MG63 (cell line): Measurements from ENCODE around the gene PITX1. TPM values are rescaled to one million over a fixed set of nuclear protein-coding genes. Genes with fewer than 3 reads are reported as not detected.
A peak's percentile ranks its signal among the peaks of the same experiment; 100 is the strongest.

Source experiments
- DNase-seq: peaks from one replicate; pipeline ENCODE4 v3.0.0-alpha.2; 2020
- H3K27me3 ChIP-seq: fragments of 250-450 bp; sonication (Bioruptor Pico); 2 replicates; pipeline ENCODE4 v1.5.1; 2020; ENCODE audit warnings: mild to moderate bottlenecking, moderate library complexity
- H3K36me3 ChIP-seq: fragments of 250-450 bp; sonication (Bioruptor Pico); 2 replicates; pipeline ENCODE4 v1.5.1; 2020; ENCODE audit warnings: mild to moderate bottlenecking, moderate library complexity
- H3K4me3 ChIP-seq: fragments of 250-450 bp; sonication (Bioruptor Pico); 2 replicates; pipeline ENCODE4 v1.5.1; 2020; ENCODE audit warnings: mild to moderate bottlenecking, moderate library complexity
- H3K9me3 ChIP-seq: fragments of 250-450 bp; sonication (Bioruptor Pico); 2 replicates; pipeline ENCODE4 v1.5.1; 2020; ENCODE audit warnings: mild to moderate bottlenecking, moderate library complexity
- total RNA-seq: library from RNA; depleted of rRNA; stranded (reverse); fragments of >200 nt; shearing (Covaris generic); gene quantifications from 2 replicates; pipeline ENCODE4 v1.2.3, GENCODE V29; 2014; ENCODE audit warnings: low replicate concordance

The PITX1 gene
- total RNA-seq, 1 experiment from 2014 or later: 372 TPM

DNA sequence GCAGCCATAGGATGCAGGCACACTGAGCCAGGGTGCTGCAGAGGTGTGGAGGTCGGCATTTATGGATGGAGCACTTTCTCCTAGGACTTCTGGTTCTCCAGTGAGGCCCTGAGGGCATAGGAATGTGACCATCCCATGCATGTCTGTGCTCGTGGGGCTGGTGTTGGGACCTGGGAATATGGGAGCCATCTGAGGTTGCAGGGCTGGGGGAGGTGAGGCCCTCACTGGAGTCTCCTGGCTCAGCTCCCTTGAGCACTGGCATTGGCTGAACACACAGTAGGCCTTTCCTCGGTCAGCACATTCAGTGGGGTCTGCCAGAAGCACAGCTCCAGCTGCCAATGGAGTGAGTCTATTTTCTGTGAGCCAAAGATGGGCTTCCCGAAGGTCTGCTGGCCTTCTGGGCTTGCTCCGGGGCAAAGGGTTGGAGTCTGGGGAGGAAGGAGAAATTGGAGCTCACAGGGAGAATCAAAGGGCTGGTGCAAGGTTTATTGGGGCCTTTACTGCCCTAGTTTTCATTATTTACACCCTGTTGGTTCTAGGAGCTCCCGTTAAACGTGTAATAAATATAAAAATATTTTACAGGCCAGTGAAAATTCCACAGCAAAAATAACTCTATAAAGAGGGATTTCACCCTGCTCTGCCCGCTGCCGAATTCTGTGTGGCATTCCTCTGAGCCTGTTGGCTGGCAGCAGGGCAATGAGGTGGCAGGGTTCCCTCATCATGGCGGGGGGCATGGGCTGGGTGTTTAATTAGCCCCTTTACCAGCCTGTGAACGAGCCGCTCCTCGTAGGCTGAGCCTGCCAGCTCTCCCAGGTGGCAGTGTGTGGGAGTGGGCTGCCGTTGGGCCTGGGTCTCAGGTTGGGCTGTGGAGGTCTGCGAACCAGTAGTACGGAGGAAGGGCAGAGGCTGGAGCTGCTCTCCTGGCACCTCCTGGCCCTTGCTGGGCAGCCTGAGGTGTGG is 31.6 kb upstream of the PITX1 start:
- no peaks in the 10 kb centered on the region for H3K9me3 ChIP-seq
- H3K27me3 ChIP-seq: no peaks in the 10 kb centered on the region
- peak; percentile 39 for DNase-seq
- H3K4me3 ChIP-seq: no peak overlapping the region
- no peaks in the 10 kb centered on the region for H3K36me3 ChIP-seq

DNA sequence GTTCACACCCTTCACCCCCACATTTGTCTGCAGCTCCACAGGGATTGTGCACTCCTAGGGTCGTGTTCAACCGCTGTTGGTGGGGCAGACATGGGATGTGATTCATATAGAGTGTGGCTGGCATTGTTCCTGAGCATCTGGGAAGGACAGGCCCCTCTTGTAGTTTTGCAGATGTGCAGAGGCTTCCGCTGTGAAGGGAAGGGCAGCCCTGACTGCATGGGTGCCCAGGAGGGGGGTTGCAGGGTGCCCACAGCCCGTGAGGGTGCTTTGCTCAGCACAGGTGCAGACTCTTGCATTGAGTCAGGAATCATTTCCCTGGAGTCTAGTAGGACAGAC is 30.2 kb upstream of the PITX1 start:
- H3K36me3 ChIP-seq: no peaks in the 10 kb centered on the region
- H3K4me3 ChIP-seq: no peak overlapping the region

DNA sequence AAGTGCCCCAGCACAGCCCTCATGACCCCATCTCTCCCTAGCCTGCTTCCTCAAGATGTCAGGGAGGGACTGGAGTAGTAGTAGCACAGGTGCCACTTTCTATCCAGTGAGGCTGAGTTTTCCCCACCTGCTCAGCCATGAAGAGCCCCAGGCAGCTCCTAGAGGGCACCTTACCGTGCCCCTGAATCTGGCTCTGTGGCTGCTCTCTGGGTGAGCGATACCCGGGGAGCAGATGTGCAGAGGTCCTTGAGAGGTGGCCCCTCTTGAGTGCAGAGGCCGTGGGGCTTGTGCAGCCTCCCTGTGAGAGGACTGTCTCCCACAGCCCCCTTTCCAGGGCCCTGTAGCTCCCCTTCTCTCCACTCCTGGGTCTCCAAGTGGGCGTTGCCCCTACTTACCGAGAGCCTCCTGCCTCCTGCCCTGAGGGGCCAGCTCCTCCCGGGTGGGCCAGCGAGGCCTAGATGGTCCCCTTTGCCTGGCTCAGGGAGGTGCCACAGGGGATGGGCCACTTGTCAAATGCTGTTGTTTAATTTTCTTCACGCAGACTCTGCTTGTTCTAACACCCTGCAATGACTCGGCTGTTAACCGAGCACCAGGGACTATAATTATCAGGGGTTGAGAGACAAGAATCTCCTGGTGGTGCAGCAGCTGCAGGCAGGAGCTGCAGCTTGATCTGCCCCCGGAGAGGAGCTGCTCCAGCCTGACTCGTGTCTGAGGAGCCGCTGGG is 29.6 kb upstream of the PITX1 start:
- H3K9me3 ChIP-seq: no peaks in the 10 kb centered on the region
- H3K27me3 ChIP-seq: no peaks in the 10 kb centered on the region
- H3K4me3 ChIP-seq: no peak overlapping the region
- DNase-seq: no peak
- H3K36me3 ChIP-seq: no peaks in the 10 kb centered on the region

More for the DNA sequence above, 30.2 kb upstream of the PITX1 start:
- DNase-seq: no peak
- H3K9me3 ChIP-seq: no peaks in the 10 kb centered on the region
- H3K27me3 ChIP-seq: no peaks in the 10 kb centered on the region

DNA sequence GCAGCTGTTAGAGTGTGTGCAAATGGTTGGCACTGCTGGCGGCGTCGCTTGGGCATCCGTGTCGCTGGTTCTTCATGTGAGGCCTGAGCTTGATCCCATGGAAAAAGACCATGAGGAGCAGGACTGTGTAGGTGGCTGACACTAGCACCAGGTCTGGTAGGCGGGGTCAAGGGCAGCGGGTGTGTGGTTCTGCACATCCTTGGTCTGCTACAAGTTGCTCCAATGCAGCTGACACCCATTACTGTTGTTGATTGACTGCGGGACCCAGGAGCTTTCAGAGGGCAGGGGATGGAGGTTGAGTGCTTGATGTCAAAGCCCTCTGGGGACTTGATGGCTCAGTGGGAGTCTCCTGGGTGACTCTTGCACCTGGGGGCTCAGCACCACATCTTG is 29.0 kb upstream of the PITX1 start:
- DNase-seq: no peak
- Histone ChIP-seq H3K9me3 (no peaks in the 10 kb centered on the region), H3K36me3 (no peaks in the 10 kb centered on the region; the same call in 1 of the 2 replicates), H3K4me3 (no peak overlapping the region), H3K27me3 (no peaks in the 10 kb centered on the region)

DNA sequence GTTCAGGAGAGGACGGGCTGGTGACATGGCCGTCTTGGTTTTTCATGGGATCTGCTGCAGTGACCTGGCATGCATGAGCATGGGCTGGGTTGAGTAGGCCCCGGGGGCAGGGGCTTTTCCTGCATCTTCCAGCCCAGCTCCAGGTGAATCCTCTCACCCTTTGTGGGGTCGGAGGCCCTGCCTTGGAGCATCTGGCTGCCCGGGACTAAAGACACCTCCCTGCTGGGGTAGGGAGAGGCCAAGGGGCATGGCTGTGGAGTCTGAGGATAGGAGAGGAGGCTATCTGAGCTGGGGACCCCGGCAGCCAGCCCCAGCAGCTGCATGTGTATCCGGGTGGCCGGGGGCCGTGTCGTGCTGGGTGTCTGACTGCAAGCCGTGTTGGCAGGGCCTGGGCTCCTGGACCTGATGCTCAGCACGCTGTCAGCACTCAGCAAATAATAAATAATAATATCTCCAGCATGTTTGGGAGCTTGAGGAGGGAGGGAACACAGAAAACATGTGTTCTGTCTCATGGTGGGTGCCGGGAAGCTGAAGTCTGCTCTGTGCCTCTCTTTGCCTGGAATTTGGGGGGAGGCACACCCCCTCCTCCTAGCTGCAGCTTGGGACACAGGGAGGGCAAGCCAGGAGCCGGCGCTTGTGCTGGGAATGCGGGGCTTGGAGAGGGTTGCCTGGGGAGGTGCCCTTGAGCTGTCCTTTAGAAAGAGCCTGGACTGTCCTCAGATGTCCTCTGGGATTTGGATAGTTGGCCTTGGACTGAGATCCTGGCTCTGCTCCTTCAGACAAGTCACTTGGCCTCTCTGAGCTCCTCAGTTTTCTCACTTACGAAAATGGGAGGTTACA is 28.4 kb upstream of the PITX1 start:
- Histone ChIP-seq H3K9me3 (no peaks in the 10 kb centered on the region), H3K27me3 (no peaks in the 10 kb centered on the region), H3K4me3 (no peak overlapping the region), H3K36me3 (no peaks in the 10 kb centered on the region; the same call in 1 of the 2 replicates)
- DNase-seq: no peak

DNA sequence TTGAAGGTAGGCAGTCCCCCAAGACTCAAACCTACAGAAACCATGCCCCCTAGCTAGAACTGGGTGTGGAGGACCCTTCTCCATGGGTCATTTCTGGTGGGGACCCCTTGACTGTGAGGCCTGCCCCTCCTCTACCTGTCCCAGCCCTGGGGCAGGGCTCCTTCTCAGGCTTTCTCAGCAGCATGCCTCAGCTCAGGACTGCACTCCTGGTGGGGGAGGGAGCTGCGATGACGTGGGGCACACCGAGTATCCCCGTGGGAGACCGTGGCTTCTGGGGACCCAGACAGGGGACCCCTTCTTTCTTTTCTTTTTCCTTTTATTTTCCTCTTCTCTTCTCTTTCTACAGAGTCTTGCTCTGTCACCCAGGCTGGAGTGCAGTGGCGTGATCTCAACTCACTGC is 27.0 kb upstream of the PITX1 start:
- Histone ChIP-seq H3K4me3 (no peak overlapping the region), H3K36me3 (peaks cover 4% of the 10 kb centered on the region), H3K9me3 (no peaks in the 10 kb centered on the region), H3K27me3 (no peaks in the 10 kb centered on the region)
- DNase-seq: no peak

DNA sequence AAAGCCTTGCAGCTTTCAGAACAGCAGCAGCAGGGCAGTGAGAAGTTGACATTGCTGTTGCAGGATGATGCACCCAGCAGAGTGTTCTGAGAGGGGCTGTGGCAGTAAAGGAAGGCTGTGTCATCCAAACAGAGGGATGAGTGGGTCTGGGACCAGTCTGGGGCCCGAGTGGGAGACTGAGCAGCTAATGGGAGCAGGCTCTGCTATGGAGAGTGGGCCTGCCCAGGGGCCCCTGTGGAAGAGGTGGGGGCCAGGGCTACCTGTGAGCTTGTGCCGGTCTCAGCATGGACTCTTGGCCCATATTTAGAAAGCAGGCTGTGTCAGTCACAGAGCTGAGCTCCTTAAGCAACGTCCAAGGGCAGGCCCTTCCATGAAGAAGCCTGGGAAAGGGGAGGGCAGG is 26.0 kb upstream of the PITX1 start:
- Histone ChIP-seq H3K4me3 (no peak overlapping the region), H3K9me3 (no peaks in the 10 kb centered on the region), H3K27me3 (no peaks in the 10 kb centered on the region), H3K36me3 (peaks cover 4% of the 10 kb centered on the region)
- no peak for DNase-seq

DNA sequence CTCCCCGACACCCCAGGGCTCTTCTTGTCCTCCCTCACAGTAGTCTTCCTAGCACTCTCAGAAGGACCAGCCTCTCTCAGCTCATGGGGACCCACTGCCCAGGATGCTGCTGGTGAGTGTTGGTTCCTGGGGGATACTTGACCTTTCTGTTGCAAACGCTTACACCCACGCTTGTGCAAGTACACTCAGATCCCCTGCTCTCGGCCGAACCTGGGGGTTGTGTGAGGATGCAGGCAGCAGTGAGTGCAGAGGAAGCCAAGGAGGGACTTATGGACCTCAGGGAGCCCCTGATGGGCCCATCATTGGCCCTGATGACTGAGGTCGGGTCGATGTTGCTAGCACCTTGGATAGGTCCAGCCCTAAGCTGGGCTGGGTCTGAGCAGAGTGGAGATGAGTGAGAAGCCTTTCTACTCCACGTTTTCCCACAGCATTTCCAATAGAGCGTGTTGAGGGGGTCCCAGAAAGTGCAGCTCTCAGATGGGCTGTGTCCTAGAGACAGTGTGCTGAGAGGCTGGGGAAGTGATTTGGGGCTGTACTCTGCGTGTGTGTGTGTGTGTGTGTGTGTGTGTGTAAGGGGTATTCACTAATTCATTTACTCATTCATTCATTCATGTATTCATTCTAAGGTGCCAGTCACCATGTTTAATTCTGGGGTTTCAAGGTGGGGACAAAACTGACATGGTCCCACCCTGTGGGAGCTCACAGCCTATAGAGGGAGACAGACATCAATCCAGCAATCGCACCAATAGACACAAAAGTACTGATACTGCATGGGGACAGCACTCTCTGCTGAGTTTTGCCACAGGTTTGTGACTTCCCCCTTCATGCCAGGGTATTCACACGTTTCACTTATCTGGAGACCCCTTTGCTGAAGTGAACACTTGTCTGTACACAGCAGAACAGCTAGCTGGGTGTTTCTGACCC is 25.2 kb upstream of the PITX1 start:
- H3K9me3 ChIP-seq: no peaks in the 10 kb centered on the region
- H3K4me3 ChIP-seq: no peak overlapping the region
- no peak for DNase-seq
- peaks cover 4% of the 10 kb centered on the region for H3K36me3 ChIP-seq
- no peaks in the 10 kb centered on the region for H3K27me3 ChIP-seq

DNA sequence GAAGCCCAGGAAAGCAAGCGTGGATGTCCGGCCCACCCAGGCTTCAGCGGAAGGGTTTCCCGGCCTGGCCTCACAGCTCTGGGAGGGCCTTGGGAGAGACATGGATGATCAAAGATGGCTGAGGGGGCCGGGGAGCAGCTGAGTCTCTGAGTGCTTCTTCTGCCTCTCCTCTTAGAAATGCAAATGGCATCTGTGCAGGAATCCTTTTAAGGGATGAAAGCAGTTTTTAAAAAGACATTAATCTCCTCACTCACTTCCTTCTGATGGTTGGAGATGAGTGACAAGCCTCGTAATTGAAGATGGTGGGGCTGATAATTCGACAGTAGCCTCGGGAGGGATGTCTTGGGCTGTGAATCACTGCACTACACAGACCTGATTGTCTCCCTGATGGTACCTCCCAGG is 24.3 kb upstream of the PITX1 start:
- Histone ChIP-seq H3K36me3 (peaks cover 4% of the 10 kb centered on the region), H3K27me3 (no peaks in the 10 kb centered on the region), H3K9me3 (no peaks in the 10 kb centered on the region), H3K4me3 (no peak overlapping the region)
- no peak for DNase-seq

DNA sequence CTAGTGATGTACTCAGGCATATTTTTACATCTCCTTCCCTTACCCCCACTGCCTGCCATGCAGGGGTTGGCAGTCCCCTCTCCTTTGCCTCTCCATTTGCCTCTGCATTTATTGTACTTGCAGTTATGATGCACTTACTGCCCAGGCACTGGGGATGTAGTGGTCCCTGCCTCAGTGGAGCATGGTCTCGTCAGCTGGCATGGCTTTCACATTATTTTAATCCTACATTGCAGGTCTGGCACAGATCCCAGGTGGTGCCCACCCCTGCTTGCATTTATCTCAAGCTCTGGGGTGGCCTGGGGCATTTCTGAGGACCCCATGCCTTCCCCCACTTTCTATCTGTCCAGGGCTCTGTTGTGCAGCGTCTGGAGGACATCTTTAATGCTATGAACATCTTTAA is 23.2 kb upstream of the PITX1 start:
- no peak for DNase-seq
- H3K27me3 ChIP-seq: no peaks in the 10 kb centered on the region

DNA sequence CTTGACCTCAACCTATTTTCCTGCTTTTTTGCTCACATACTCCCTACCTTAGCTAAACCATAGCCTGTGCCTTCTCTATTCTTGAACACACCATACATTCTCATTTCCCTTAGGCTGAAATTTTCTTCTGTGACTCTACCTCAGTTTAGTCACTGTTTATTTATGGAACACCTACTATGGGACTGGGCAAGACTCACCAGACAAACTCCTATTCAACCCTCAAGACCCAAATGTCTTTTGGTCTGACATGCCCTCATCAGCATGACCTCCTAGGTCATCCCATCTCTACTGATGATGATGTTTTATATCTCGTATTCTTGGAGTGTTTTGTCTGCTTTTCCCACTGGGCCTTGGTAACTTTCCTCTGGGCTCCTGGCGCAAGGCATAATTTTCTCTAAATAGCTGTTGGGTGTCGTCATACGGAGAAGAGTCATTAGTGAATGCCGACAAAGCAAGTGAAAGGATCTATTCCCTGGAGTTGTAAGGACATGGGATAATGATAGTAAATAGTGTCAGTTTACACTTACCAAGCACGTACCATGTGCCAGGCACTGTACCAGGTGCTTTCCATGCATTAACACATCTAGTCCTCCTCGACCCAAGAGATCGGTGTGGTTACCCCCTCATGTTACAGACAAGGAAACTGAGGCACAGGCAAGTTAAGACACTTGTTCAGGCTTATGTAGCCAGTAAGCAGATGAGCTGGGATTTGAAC is 22.4 kb upstream of the PITX1 start:
- H3K27me3 ChIP-seq: no peaks in the 10 kb centered on the region
- H3K9me3 ChIP-seq: no peaks in the 10 kb centered on the region
- no peak overlapping the region for H3K4me3 ChIP-seq
- H3K36me3 ChIP-seq: peaks cover 4% of the 10 kb centered on the region
- DNase-seq: no peak

More for the DNA sequence above, 23.2 kb upstream of the PITX1 start:
- Histone ChIP-seq H3K36me3 (peaks cover 4% of the 10 kb centered on the region), H3K9me3 (no peaks in the 10 kb centered on the region), H3K4me3 (no peak overlapping the region)

DNA sequence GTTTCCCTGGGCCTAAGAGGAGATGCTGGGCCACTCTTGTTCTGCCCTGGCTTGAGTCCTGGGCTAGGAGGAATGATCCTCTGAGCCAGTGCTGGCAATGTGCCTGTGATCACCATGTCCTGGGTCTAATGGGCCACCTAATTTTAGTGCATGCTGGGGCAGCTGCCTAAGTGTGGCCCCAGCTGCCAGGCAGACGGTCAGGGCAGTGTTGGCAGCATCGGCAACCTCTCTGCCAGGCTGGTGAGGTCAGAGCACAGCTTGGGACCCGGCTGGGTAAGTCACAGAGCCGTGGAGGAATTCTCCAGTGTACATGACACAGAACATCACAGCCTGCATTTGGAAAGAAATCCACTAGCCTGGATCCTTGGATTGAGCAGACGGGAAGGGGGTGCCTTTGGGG is 21.4 kb upstream of the PITX1 start:
- no peak overlapping the region for H3K4me3 ChIP-seq
- peaks cover 4% of the 10 kb centered on the region for H3K36me3 ChIP-seq
- peak; percentile 88 for DNase-seq
- no peaks in the 10 kb centered on the region for H3K27me3 ChIP-seq
- H3K9me3 ChIP-seq: no peaks in the 10 kb centered on the region

DNA sequence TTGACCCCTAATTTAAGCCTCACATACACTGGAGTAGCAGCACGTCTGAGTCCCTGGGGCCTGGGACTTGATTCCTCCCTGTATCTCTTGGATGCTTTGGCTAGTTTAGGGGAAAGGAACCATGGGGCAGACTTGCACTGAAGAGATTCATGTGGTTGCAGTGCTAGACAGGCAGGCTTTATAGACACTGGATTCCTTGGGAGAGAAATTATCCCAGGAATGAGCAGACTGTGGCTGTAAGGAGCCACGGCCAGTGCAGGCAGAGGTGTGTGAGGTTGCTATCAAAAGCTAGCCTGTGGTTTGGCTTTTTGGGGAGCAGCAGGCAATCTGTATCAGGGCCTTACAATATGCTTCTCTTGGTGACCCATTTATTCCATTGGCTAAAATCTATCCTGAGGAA is 20.5 kb upstream of the PITX1 start:
- H3K36me3 ChIP-seq: peaks cover 4% of the 10 kb centered on the region
- no peak for DNase-seq
- H3K4me3 ChIP-seq: no peak overlapping the region
- H3K9me3 ChIP-seq: no peaks in the 10 kb centered on the region
- no peaks in the 10 kb centered on the region for H3K27me3 ChIP-seq

DNA sequence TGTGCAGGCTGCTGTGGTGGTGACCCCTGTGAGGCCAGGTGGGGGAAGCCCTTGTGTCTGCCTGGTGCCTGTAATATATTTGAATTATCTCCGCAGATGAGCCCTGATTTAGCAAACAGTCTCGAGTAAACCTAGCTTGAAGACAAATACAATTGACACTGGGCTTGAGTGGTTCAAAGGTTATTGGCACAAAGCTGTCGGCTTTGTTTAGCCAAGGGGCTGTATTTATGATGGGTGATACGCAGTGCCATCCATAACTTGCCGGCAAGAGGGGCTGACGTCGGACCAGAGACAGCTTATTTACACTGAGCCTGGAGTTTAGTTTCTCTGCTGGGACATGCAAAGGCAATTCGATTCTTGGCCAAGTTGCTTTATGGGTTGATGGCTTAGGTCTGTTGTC is 20.0 kb upstream of the PITX1 start:
- DNase-seq: no peak
- Histone ChIP-seq H3K9me3 (no peaks in the 10 kb centered on the region), H3K4me3 (no peak overlapping the region), H3K27me3 (no peaks in the 10 kb centered on the region), H3K36me3 (peaks cover 4% of the 10 kb centered on the region)

DNA sequence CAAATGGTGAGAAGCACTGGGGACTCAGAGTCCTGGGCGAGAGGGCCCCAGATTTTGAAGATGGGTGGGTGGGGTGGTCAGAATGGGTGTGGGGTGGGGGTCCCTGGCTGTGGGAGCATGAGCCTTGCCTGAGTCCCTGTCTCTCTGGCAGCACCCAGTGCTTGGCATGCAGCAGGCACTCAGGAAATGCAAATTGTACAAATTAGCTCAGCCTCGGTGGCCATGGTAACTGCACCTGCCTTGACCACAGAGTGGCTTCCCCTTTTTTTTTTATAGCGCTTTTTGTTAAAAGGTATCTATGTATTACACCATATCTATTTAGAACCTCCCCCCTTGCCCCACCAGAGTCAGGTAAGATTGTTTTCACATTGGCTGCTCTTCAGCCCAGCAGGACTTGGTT is 19.2 kb upstream of the PITX1 start:
- Histone ChIP-seq H3K27me3 (no peaks in the 10 kb centered on the region), H3K9me3 (no peaks in the 10 kb centered on the region), H3K36me3 (peaks cover 4% of the 10 kb centered on the region), H3K4me3 (no peak overlapping the region)
- DNase-seq: no peak
